HepG2 (cell line): Measurements from ENCODE around the gene SDC1. TPM values are rescaled to one million over a fixed set of nuclear protein-coding genes. Genes with fewer than 3 reads are reported as not detected.

ENCODE experiments used
- CHD2 ChIP-seq: IDR thresholded peaks from 2 replicates; pipeline ENCODE4 v1.6.1; 2011; ENCODE audit warnings: low read depth, low read length, improper control_type of control experiment
- NFKBIZ ChIP-seq: IDR thresholded peaks from 2 replicates; pipeline ENCODE4 v1.6.1; 2018; ENCODE audit warnings: missing genetic modification reagents, missing compliant biosample characterization
- SP4 ChIP-seq: sonication (generic); formaldehyde crosslinking; IDR thresholded peaks from 2 replicates; pipeline ENCODE4 v1.8.1; 2023; ENCODE audit warnings: mild to moderate bottlenecking, missing genetic modification reagents
- TEAD2 ChIP-seq: sonication (generic); formaldehyde crosslinking; IDR thresholded peaks from 2 replicates; pipeline ENCODE4 v1.9.0; 2021; ENCODE audit warnings: missing genetic modification reagents
- ZMYM3 ChIP-seq: sonication (generic); formaldehyde crosslinking; IDR thresholded peaks from 2 replicates; pipeline ENCODE4 v1.5.1; 2020; ENCODE audit warnings: mild to moderate bottlenecking, missing genetic modification reagents
- ZNF264 ChIP-seq: sonication (generic); formaldehyde crosslinking; IDR thresholded peaks from 2 replicates; pipeline ENCODE4 v1.4.0; 2020; ENCODE audit warnings: missing genetic modification reagents
- ZNF317 ChIP-seq: sonication (generic); formaldehyde crosslinking; IDR thresholded peaks from 2 replicates; pipeline ENCODE4 v1.5.0; 2020; ENCODE audit warnings: mild to moderate bottlenecking, missing genetic modification reagents
- ZSCAN25 ChIP-seq: sonication (generic); formaldehyde crosslinking; IDR thresholded peaks from 2 replicates; pipeline ENCODE4 v1.8.0; 2022; ENCODE audit warnings: mild to moderate bottlenecking, missing genetic modification reagents
- polyA plus RNA-seq, 8 experiments: library from polyadenylated mRNA; depleted of rRNA in 3 of 8; stranded (reverse) in 7 of 8; unstranded in 1 of 8; fragments of >200 nt; fragmentation: Illumina TruSeq in 4 of 8; extraction: Trizol in 4 of 8; gene quantifications; 2 replicates each; pipeline versions ENCODE4 v1.2.1 to v1.2.3, GENCODE V29; 2011 to 2016; ENCODE audit warnings: low read depth in 4 of 8, missing spikeins in 1 of 8, mixed read lengths in 1 of 8; ENCODE audit not compliant: insufficient read depth in 1 of 8
- total RNA-seq, 5 experiments: library from RNA; depleted of rRNA; stranded (reverse); fragments of >200 nt; fragmentation: Illumina TruSeq; extraction: Trizol; gene quantifications; 2 replicates each; pipeline ENCODE4 v1.2.3, GENCODE V29; 2016; ENCODE audit warnings: low read depth in 1 of 5
- TF ChIP-seq, protein P1 (sequence below): IDR thresholded peaks from 2 replicates; pipeline ENCODE4 v1.4.0; 2020; ENCODE audit warnings: mild to moderate bottlenecking, missing genetic modification reagents
- TF ChIP-seq, protein P2 (sequence below): sonication (generic); formaldehyde crosslinking; IDR thresholded peaks from 2 replicates; pipeline ENCODE4 v1.9.0; 2021; ENCODE audit warnings: missing genetic modification reagents, borderline replicate concordance
- TF ChIP-seq, protein P3 (sequence below): sonication (generic); formaldehyde crosslinking; IDR thresholded peaks from 2 replicates; pipeline ENCODE4 v1.4.0; 2020; ENCODE audit warnings: missing genetic modification reagents
- TF ChIP-seq, protein P4 (sequence below): sonication (generic); formaldehyde crosslinking; IDR thresholded peaks from 2 replicates; pipeline ENCODE4 v1.4.0; 2020; ENCODE audit warnings: missing genetic modification reagents
- TF ChIP-seq, protein P5 (sequence below): fragments of 450-650 bp; IDR thresholded peaks from 2 replicates; pipeline ENCODE4 v1.6.1; 2017

Gene SDC1
- total and polyA plus RNA-seq, 2 of the 13 experiments (the other 11 are each of a cell fraction or from before 2014, with no cell fraction given): 108 to 119 TPM

DNA sequence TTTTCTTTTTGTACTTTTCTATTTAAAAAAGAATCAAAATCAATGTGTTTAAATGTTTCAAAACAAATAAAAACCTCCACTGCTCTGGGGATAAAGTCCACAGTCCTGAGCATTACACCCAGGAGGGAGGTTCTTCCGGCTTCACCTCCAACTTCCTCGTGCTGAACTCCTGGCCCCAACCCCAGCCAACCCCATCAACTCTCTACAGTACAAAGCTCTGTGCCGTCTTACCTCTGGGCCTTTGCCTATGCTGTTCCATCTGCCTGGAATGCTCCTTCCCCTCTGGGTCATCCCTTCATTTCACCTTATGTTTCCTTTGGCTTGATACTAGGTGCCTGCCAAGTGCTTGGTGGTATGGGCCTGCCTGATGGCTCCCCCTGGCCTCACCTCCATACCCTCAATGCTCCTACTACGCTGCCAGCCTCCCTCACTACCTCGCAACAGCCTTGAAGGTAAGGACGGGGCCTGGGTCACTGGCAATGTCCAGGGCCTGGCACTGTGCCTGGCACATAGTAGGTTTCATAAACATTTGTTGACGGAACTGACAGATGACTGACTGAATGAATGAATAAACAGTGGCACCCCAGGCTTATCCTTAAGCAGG is 28.8 kb downstream of the SDC1 start (continued):
- TF ChIP-seq ZSCAN25 (CRISPR knock-in tag) (peak; percentile 73; the same call in 1 of the 2 replicates), ZMYM3 (peak; percentile 99), CHD2 (no peak), ZNF264 (peak; percentile 87), SP4 (peak; percentile 82), NFKBIZ (CRISPR knock-in tag) (no peak), ZNF317 (CRISPR knock-in tag) (peak; percentile 22; the same call in 1 of the 2 replicates), TEAD2 (no peak)
- TF ChIP-seq, protein P1, sequence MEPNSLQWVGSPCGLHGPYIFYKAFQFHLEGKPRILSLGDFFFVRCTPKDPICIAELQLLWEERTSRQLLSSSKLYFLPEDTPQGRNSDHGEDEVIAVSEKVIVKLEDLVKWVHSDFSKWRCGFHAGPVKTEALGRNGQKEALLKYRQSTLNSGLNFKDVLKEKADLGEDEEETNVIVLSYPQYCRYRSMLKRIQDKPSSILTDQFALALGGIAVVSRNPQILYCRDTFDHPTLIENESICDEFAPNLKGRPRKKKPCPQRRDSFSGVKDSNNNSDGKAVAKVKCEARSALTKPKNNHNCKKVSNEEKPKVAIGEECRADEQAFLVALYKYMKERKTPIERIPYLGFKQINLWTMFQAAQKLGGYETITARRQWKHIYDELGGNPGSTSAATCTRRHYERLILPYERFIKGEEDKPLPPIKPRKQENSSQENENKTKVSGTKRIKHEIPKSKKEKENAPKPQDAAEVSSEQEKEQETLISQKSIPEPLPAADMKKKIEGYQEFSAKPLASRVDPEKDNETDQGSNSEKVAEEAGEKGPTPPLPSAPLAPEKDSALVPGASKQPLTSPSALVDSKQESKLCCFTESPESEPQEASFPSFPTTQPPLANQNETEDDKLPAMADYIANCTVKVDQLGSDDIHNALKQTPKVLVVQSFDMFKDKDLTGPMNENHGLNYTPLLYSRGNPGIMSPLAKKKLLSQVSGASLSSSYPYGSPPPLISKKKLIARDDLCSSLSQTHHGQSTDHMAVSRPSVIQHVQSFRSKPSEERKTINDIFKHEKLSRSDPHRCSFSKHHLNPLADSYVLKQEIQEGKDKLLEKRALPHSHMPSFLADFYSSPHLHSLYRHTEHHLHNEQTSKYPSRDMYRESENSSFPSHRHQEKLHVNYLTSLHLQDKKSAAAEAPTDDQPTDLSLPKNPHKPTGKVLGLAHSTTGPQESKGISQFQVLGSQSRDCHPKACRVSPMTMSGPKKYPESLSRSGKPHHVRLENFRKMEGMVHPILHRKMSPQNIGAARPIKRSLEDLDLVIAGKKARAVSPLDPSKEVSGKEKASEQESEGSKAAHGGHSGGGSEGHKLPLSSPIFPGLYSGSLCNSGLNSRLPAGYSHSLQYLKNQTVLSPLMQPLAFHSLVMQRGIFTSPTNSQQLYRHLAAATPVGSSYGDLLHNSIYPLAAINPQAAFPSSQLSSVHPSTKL (CRISPR knock-in tag): peak; percentile 87
- TF ChIP-seq, protein P2, sequence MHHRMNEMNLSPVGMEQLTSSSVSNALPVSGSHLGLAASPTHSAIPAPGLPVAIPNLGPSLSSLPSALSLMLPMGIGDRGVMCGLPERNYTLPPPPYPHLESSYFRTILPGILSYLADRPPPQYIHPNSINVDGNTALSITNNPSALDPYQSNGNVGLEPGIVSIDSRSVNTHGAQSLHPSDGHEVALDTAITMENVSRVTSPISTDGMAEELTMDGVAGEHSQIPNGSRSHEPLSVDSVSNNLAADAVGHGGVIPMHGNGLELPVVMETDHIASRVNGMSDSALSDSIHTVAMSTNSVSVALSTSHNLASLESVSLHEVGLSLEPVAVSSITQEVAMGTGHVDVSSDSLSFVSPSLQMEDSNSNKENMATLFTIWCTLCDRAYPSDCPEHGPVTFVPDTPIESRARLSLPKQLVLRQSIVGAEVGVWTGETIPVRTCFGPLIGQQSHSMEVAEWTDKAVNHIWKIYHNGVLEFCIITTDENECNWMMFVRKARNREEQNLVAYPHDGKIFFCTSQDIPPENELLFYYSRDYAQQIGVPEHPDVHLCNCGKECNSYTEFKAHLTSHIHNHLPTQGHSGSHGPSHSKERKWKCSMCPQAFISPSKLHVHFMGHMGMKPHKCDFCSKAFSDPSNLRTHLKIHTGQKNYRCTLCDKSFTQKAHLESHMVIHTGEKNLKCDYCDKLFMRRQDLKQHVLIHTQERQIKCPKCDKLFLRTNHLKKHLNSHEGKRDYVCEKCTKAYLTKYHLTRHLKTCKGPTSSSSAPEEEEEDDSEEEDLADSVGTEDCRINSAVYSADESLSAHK (CRISPR knock-in tag): no peak
- TF ChIP-seq, protein P3, sequence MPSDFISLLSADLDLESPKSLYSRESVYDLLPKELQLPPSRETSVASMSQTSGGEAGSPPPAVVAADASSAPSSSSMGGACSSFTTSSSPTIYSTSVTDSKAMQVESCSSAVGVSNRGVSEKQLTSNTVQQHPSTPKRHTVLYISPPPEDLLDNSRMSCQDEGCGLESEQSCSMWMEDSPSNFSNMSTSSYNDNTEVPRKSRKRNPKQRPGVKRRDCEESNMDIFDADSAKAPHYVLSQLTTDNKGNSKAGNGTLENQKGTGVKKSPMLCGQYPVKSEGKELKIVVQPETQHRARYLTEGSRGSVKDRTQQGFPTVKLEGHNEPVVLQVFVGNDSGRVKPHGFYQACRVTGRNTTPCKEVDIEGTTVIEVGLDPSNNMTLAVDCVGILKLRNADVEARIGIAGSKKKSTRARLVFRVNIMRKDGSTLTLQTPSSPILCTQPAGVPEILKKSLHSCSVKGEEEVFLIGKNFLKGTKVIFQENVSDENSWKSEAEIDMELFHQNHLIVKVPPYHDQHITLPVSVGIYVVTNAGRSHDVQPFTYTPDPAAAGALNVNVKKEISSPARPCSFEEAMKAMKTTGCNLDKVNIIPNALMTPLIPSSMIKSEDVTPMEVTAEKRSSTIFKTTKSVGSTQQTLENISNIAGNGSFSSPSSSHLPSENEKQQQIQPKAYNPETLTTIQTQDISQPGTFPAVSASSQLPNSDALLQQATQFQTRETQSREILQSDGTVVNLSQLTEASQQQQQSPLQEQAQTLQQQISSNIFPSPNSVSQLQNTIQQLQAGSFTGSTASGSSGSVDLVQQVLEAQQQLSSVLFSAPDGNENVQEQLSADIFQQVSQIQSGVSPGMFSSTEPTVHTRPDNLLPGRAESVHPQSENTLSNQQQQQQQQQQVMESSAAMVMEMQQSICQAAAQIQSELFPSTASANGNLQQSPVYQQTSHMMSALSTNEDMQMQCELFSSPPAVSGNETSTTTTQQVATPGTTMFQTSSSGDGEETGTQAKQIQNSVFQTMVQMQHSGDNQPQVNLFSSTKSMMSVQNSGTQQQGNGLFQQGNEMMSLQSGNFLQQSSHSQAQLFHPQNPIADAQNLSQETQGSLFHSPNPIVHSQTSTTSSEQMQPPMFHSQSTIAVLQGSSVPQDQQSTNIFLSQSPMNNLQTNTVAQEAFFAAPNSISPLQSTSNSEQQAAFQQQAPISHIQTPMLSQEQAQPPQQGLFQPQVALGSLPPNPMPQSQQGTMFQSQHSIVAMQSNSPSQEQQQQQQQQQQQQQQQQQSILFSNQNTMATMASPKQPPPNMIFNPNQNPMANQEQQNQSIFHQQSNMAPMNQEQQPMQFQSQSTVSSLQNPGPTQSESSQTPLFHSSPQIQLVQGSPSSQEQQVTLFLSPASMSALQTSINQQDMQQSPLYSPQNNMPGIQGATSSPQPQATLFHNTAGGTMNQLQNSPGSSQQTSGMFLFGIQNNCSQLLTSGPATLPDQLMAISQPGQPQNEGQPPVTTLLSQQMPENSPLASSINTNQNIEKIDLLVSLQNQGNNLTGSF (CRISPR knock-in tag): peak; percentile 61; the same call in 1 of the 2 replicates
- TF ChIP-seq, protein P4, sequence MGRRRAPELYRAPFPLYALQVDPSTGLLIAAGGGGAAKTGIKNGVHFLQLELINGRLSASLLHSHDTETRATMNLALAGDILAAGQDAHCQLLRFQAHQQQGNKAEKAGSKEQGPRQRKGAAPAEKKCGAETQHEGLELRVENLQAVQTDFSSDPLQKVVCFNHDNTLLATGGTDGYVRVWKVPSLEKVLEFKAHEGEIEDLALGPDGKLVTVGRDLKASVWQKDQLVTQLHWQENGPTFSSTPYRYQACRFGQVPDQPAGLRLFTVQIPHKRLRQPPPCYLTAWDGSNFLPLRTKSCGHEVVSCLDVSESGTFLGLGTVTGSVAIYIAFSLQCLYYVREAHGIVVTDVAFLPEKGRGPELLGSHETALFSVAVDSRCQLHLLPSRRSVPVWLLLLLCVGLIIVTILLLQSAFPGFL (CRISPR knock-in tag): no peak
- TF ChIP-seq, protein P5, sequence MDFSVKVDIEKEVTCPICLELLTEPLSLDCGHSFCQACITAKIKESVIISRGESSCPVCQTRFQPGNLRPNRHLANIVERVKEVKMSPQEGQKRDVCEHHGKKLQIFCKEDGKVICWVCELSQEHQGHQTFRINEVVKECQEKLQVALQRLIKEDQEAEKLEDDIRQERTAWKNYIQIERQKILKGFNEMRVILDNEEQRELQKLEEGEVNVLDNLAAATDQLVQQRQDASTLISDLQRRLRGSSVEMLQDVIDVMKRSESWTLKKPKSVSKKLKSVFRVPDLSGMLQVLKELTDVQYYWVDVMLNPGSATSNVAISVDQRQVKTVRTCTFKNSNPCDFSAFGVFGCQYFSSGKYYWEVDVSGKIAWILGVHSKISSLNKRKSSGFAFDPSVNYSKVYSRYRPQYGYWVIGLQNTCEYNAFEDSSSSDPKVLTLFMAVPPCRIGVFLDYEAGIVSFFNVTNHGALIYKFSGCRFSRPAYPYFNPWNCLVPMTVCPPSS: no peak
